ENCODE data around the gene DENND1B.

DENND1B gene

DNA sequence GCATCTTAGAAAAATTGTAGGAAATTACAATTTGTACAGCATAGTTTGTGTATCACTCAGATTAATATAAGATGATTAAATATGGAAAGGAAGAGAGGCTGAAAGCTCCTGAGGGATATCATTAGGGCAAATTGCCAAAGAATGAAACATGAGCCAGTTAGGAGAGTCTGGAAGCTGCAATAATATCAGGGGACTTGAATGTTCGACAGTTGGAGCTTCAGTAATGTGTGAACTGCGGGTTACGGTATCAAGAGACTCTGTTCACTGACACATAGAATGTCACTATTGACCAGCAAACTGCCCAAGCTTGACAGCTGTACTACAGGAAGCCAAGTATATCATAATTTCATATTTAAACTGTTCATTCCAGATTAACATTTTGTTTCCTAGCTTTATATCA, 157.2 kb downstream of the DENND1B start:
- Histone ChIP-seq H3K27ac (ENCODE audit: insufficient read depth, low read length, poor library complexity, severe bottlenecking) (no peak overlapping the region), H3K36me3 (ENCODE audit: control insufficient read depth, insufficient read depth, low read length) (peaks cover 5% of the 10 kb centered on the region), H3K4me1 (ENCODE audit: control insufficient read depth, insufficient read depth, low read length, poor library complexity, severe bottlenecking) (no peaks in the 10 kb centered on the region), H3K4me3 (ENCODE audit: insufficient read depth, low read depth, low read length, poor library complexity, severe bottlenecking) (no peak overlapping the region), H3K9me3 (ENCODE audit: control insufficient read depth, low read length) (no peaks in the 10 kb centered on the region), H3K27me3 (replicated peaks; ENCODE audit: control insufficient read depth, insufficient read depth, low read length, poor library complexity, severe bottlenecking) (no peaks in the 10 kb centered on the region)
- no peak for DNase-seq

GRCh38 chr1:197615693-197616011, 159.6 kb downstream of the DENND1B start:
- no peak for DNase-seq
- H3K27me3 ChIP-seq (replicated peaks; ENCODE audit: control insufficient read depth, insufficient read depth, low read length, poor library complexity, severe bottlenecking): no peaks in the 10 kb centered on the region
- H3K4me1 ChIP-seq (ENCODE audit: control insufficient read depth, insufficient read depth, low read length, poor library complexity, severe bottlenecking): no peaks in the 10 kb centered on the region
- H3K36me3 ChIP-seq (ENCODE audit: control insufficient read depth, insufficient read depth, low read length): peaks cover 5% of the 10 kb centered on the region
- no peak overlapping the region for H3K27ac ChIP-seq (ENCODE audit: insufficient read depth, low read length, poor library complexity, severe bottlenecking)
- no peak overlapping the region for H3K4me3 ChIP-seq (ENCODE audit: insufficient read depth, low read depth, low read length, poor library complexity, severe bottlenecking)
- no peaks in the 10 kb centered on the region for H3K9me3 ChIP-seq (ENCODE audit: control insufficient read depth, low read length)

- Histone ChIP-seq H3K27me3 (replicated peaks; ENCODE audit: control insufficient read depth, insufficient read depth, low read length, poor library complexity, severe bottlenecking) (no peaks in the 10 kb centered on the region), H3K36me3 (ENCODE audit: control insufficient read depth, insufficient read depth, low read length) (peaks cover 5% of the 10 kb centered on the region), H3K9me3 (ENCODE audit: control insufficient read depth, low read length) (no peaks in the 10 kb centered on the region), H3K27ac (ENCODE audit: insufficient read depth, low read length, poor library complexity, severe bottlenecking) (no peak overlapping the region), H3K4me1 (ENCODE audit: control insufficient read depth, insufficient read depth, low read length, poor library complexity, severe bottlenecking) (no peaks in the 10 kb centered on the region), H3K4me3 (ENCODE audit: insufficient read depth, low read depth, low read length, poor library complexity, severe bottlenecking) (no peak overlapping the region)
- DNase-seq: no peak
Measured at GRCh38 chr1:197614916-197615692, 160.2 kb downstream of the DENND1B start.

- no peaks in the 10 kb centered on the region for H3K36me3 ChIP-seq (ENCODE audit: control insufficient read depth, insufficient read depth, low read length)
- no peak overlapping the region for H3K4me3 ChIP-seq (ENCODE audit: insufficient read depth, low read depth, low read length, poor library complexity, severe bottlenecking)
- H3K27me3 ChIP-seq (replicated peaks; ENCODE audit: control insufficient read depth, insufficient read depth, low read length, poor library complexity, severe bottlenecking): no peaks in the 10 kb centered on the region
- H3K4me1 ChIP-seq (ENCODE audit: control insufficient read depth, insufficient read depth, low read length, poor library complexity, severe bottlenecking): no peaks in the 10 kb centered on the region
- DNase-seq: no peak
- no peak overlapping the region for H3K27ac ChIP-seq (ENCODE audit: insufficient read depth, low read length, poor library complexity, severe bottlenecking)
- no peaks in the 10 kb centered on the region for H3K9me3 ChIP-seq (ENCODE audit: control insufficient read depth, low read length)
Measured at GRCh38 chr1:197606168-197606845, 169.0 kb downstream of the DENND1B start.

GRCh38 chr1:197604302-197604701, 171.0 kb downstream of the DENND1B start:
- no peak for DNase-seq
- Histone ChIP-seq H3K36me3 (ENCODE audit: control insufficient read depth, insufficient read depth, low read length) (no peaks in the 10 kb centered on the region), H3K9me3 (ENCODE audit: control insufficient read depth, low read length) (no peaks in the 10 kb centered on the region), H3K4me3 (ENCODE audit: insufficient read depth, low read depth, low read length, poor library complexity, severe bottlenecking) (no peak overlapping the region), H3K27me3 (replicated peaks; ENCODE audit: control insufficient read depth, insufficient read depth, low read length, poor library complexity, severe bottlenecking) (no peaks in the 10 kb centered on the region), H3K4me1 (ENCODE audit: control insufficient read depth, insufficient read depth, low read length, poor library complexity, severe bottlenecking) (no peaks in the 10 kb centered on the region), H3K27ac (ENCODE audit: insufficient read depth, low read length, poor library complexity, severe bottlenecking) (no peak overlapping the region)

DNA sequence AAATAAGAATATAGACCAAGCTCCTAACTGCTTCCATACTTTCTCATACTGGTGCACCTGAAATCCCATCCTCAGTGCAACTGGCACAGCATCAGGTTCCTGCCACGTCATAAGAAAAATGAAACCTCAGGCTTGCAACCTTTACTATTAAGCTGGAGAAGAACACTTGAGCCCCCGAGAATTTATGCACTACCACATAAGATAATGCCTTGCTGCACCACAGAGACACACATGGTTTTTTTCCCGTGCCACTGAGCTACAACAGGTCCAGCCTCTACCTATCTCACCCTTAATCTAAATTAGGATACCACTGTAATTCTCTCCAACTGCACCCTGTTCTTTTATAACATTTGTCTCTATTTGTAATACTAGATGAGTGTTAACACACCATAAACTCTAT, 174.5 kb downstream of the DENND1B start:
- Histone ChIP-seq H3K4me3 (ENCODE audit: insufficient read depth, low read depth, low read length, poor library complexity, severe bottlenecking) (no peak overlapping the region), H3K4me1 (ENCODE audit: control insufficient read depth, insufficient read depth, low read length, poor library complexity, severe bottlenecking) (no peaks in the 10 kb centered on the region), H3K27me3 (replicated peaks; ENCODE audit: control insufficient read depth, insufficient read depth, low read length, poor library complexity, severe bottlenecking) (no peaks in the 10 kb centered on the region), H3K9me3 (ENCODE audit: control insufficient read depth, low read length) (no peaks in the 10 kb centered on the region), H3K27ac (ENCODE audit: insufficient read depth, low read length, poor library complexity, severe bottlenecking) (no peak overlapping the region), H3K36me3 (ENCODE audit: control insufficient read depth, insufficient read depth, low read length) (no peaks in the 10 kb centered on the region)
- DNase-seq: no peak

- no peak for DNase-seq
- no peaks in the 10 kb centered on the region for H3K27me3 ChIP-seq (replicated peaks; ENCODE audit: control insufficient read depth, insufficient read depth, low read length, poor library complexity, severe bottlenecking)
- H3K4me1 ChIP-seq (ENCODE audit: control insufficient read depth, insufficient read depth, low read length, poor library complexity, severe bottlenecking): no peaks in the 10 kb centered on the region
- H3K9me3 ChIP-seq (ENCODE audit: control insufficient read depth, low read length): no peaks in the 10 kb centered on the region
- no peak overlapping the region for H3K4me3 ChIP-seq (ENCODE audit: insufficient read depth, low read depth, low read length, poor library complexity, severe bottlenecking)
- H3K27ac ChIP-seq (ENCODE audit: insufficient read depth, low read length, poor library complexity, severe bottlenecking): no peak overlapping the region
- no peaks in the 10 kb centered on the region for H3K36me3 ChIP-seq (ENCODE audit: control insufficient read depth, insufficient read depth, low read length)
Measured at GRCh38 chr1:197599789-197600188, 175.5 kb downstream of the DENND1B start.

DNA sequence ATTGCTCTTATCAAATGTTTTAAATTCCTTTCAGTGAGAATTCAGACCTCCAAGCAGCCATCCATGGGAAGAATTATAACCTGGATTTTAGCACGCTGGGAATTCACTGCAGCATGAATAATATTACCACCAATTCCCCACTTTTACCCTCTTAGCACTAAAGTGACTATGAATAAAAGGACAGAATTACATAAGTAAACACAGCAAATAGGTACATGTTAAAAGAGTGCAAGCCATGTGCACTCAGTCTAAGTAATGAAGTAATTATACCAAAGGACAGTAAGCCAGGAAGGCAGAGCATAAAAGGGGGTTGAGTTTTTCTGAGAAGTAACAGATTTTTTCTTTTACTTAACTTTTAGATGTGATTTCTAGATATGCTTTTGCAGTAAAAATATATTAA, 176.3 kb downstream of the DENND1B start:
- DNase-seq: no peak
- H3K4me1 ChIP-seq (ENCODE audit: control insufficient read depth, insufficient read depth, low read length, poor library complexity, severe bottlenecking): no peaks in the 10 kb centered on the region

GRCh38 chr1:197595304-197595904, 179.9 kb downstream of the DENND1B start:
- DNase-seq: no peak
- Histone ChIP-seq H3K27me3 (replicated peaks; ENCODE audit: control insufficient read depth, insufficient read depth, low read length, poor library complexity, severe bottlenecking) (no peaks in the 10 kb centered on the region), H3K4me1 (ENCODE audit: control insufficient read depth, insufficient read depth, low read length, poor library complexity, severe bottlenecking) (no peaks in the 10 kb centered on the region), H3K4me3 (ENCODE audit: insufficient read depth, low read depth, low read length, poor library complexity, severe bottlenecking) (no peak overlapping the region), H3K9me3 (ENCODE audit: control insufficient read depth, low read length) (no peaks in the 10 kb centered on the region), H3K27ac (ENCODE audit: insufficient read depth, low read length, poor library complexity, severe bottlenecking) (no peak overlapping the region), H3K36me3 (ENCODE audit: control insufficient read depth, insufficient read depth, low read length) (no peaks in the 10 kb centered on the region)

More for the DNA sequence above, 176.3 kb downstream of the DENND1B start:
- Histone ChIP-seq H3K27me3 (replicated peaks; ENCODE audit: control insufficient read depth, insufficient read depth, low read length, poor library complexity, severe bottlenecking) (no peaks in the 10 kb centered on the region), H3K4me3 (ENCODE audit: insufficient read depth, low read depth, low read length, poor library complexity, severe bottlenecking) (no peak overlapping the region), H3K9me3 (ENCODE audit: control insufficient read depth, low read length) (no peaks in the 10 kb centered on the region), H3K36me3 (ENCODE audit: control insufficient read depth, insufficient read depth, low read length) (no peaks in the 10 kb centered on the region), H3K27ac (ENCODE audit: insufficient read depth, low read length, poor library complexity, severe bottlenecking) (no peak overlapping the region)

- H3K9me3 ChIP-seq (ENCODE audit: control insufficient read depth, low read length): no peaks in the 10 kb centered on the region
- no peaks in the 10 kb centered on the region for H3K4me1 ChIP-seq (ENCODE audit: control insufficient read depth, insufficient read depth, low read length, poor library complexity, severe bottlenecking)
- H3K4me3 ChIP-seq (ENCODE audit: insufficient read depth, low read depth, low read length, poor library complexity, severe bottlenecking): no peak overlapping the region
- H3K27me3 ChIP-seq (replicated peaks; ENCODE audit: control insufficient read depth, insufficient read depth, low read length, poor library complexity, severe bottlenecking): no peaks in the 10 kb centered on the region
- no peak for DNase-seq
- no peak overlapping the region for H3K27ac ChIP-seq (ENCODE audit: insufficient read depth, low read length, poor library complexity, severe bottlenecking)
- no peaks in the 10 kb centered on the region for H3K36me3 ChIP-seq (ENCODE audit: control insufficient read depth, insufficient read depth, low read length)
Measured at GRCh38 chr1:197590687-197591086, 184.6 kb downstream of the DENND1B start.

Measured in effector memory CD4-positive, alpha-beta T cell (primary cell).